HG02938 (cell line): ENCODE measurements around the gene FZD7.

Experiments
- ATAC-seq: cut with Tn5 transposase; IDR thresholded peaks from one replicate; pipeline ENCODE4 v1.9.1; 2021; ENCODE audit warnings: mild to moderate bottlenecking, moderate library complexity; ENCODE audit not compliant: unreplicated experiment

Gene FZD7

GRCh38 chr2:202033317-202034248 is at the start of gene FZD7:
TSS of gene FZD7 (plus strand) at chr2:202033855. CDS start at chr2:202034648, 793 bp downstream.
- peak; percentile 64 for ATAC-seq

DNA sequence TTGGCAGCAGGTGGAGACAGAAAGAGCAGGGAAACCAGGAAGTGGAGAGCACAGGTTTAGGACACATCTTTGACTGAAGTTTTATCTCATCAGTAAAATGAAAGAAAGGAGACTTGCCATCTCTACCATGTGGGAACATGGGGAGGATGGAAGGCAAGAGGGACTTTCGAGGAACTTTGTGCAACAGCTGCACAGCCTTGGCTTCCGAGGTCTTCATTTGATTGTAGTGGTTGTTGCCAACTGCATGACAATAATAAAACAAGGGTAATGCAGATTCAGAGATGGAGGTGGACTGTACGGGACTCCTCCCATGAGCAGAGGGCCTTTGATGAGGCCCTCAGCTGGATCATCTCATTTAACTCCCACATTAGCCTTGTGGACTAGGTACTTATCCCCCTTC is 49.3 kb upstream of the FZD7 start:
- ATAC-seq = no peak

DNA sequence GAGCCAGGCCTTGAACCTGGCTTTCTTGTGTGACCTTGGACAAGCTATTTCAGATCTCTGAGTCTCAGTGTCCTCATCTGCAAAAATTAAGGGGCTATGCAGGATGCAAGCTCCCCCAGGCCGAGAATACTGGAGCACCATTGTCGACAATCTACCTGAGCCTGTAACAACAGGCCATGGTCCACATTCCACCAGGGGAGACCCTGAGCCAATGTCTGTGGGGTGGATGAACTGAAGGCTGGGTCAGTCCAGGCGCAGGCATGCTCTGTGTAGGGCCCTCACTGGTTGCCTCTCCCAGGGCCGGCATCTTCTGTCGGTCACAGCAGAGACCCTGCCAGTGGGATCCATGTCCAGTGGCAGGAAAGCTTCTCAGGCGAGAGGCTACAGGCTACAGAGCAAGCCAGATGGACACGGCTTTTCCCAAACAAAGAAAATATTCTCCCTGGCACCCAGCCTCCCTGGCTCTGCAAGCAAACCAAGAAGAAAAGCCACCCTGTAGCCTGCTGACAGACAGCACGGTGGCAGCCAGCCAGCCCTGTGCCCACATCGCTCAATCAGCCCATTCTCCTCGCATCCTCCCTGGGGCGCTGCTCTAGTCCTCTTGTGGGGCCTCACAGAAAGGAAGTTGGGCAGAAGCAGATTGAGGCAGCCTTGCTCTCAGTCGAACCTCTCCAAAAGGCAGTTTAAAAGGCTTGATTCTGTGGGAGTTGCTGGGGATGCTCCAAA is 48.7 kb upstream of the FZD7 start:
- no peak for ATAC-seq

DNA sequence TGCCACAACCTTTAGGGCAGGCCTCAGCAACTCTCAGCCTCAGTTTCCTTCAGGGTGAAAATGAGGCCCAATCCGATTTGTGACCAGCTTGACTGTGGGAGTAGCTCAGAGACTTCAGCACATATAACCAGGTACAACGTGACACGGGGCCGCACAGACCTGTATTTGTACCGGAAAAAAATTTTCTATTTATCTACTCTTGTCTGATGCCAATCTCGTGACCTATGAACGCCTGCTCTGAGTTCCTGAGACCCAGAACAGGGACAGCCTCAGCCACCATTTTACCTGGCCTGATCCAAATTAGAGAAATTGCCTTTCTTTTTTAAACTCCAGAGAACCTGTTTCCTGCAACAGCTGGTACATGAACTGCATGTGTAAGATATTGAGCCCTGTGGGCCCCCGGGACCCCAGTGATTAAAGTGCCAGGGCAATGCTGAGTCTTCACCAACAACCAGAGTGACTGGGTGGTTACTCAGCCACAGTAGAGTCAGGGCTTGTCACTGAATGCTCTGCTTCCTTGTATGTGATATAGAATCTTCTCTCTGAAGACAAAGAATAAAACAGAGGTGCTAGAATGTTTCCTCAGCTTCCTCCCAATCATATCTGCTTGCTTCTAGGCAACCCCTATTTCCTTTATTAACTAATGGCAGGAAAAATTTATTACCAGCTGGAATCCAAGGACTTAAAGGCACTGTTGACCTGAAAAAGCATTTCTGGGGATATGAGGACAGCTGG is 47.8 kb upstream of the FZD7 start:
- ATAC-seq = no peak

GRCh38 chr2:201986463-201986735 is 47.3 kb upstream of the FZD7 start:
- ATAC-seq = no peak

DNA sequence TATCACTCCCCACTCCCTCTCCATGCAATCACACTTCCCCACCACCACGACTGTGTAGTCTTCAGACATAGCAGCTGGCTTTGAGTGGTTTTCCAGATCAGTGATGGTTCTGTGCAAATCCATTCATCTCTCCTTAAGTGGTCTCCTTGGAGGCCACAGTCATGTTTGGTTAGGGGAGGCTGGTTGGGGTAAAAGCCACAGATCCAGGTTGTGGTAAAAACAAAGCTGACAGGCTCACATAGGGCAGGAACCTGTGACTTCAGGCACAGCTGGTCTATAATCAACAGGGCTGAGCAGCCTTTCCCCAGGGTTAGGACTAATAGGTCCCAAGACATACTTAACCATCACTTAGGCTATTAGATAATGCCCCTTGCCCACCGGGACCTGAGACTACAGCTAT is 46.2 kb upstream of the FZD7 start:
- ATAC-seq = no peak

- no peak for ATAC-seq
Observed at GRCh38 chr2:201990069-201990468, 43.6 kb upstream of the FZD7 start.

- ATAC-seq = no peak
Observed at GRCh38 chr2:201992960-201993359, 40.7 kb upstream of the FZD7 start.

- no peak for ATAC-seq
Observed at GRCh38 chr2:201994973-201995638, 38.5 kb upstream of the FZD7 start.

GRCh38 chr2:201996006-201996405 is 37.6 kb upstream of the FZD7 start:
- ATAC-seq = no peak

GRCh38 chr2:201996679-201997314 is 36.9 kb upstream of the FZD7 start:
- ATAC-seq = no peak

DNA sequence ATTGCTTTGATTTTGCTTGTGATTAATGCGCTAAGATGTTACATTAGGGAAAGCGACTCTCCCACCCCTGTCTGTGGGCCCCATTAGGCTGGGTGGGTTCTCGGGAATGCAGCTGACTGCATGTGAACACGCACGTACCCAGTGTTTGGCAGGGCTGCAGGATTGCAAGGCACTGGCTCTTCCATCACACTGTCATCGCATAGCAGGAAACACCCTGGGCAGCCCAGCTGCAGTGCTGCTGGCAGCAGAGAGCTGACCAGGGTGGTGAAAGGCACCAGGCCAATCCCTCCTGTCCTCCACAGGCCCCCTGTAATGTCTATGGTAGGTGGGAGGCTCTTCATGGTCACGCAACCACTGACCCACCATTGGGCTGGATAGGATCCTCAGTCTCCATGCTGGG is 34.4 kb upstream of the FZD7 start:
- no peak for ATAC-seq

- ATAC-seq = no peak
Observed at GRCh38 chr2:202001826-202002225, 31.8 kb upstream of the FZD7 start.

DNA sequence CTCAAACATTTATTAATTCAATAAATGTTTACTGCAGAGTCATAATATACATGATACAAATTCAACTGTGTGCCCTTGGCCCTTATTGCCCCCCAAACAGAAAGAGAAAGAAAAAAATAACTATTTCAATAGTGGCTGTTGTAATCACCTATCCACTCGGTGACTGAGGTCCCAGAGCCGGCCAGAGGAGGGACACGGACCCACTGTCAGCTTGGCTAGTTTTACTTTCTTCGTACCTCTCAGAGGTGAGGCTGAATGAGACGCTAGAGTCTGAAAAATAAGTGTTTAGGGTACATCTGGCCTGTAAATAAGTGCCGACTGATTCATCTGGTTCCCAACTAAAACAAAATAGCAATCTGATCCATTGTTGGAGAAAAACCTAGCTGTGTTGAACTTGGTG is 31.3 kb upstream of the FZD7 start:
- no peak for ATAC-seq

GRCh38 chr2:202005272-202005887 is 28.3 kb upstream of the FZD7 start:
- peak; percentile 59 for ATAC-seq

GRCh38 chr2:202006301-202006700 is 27.4 kb upstream of the FZD7 start:
- no peak for ATAC-seq

DNA sequence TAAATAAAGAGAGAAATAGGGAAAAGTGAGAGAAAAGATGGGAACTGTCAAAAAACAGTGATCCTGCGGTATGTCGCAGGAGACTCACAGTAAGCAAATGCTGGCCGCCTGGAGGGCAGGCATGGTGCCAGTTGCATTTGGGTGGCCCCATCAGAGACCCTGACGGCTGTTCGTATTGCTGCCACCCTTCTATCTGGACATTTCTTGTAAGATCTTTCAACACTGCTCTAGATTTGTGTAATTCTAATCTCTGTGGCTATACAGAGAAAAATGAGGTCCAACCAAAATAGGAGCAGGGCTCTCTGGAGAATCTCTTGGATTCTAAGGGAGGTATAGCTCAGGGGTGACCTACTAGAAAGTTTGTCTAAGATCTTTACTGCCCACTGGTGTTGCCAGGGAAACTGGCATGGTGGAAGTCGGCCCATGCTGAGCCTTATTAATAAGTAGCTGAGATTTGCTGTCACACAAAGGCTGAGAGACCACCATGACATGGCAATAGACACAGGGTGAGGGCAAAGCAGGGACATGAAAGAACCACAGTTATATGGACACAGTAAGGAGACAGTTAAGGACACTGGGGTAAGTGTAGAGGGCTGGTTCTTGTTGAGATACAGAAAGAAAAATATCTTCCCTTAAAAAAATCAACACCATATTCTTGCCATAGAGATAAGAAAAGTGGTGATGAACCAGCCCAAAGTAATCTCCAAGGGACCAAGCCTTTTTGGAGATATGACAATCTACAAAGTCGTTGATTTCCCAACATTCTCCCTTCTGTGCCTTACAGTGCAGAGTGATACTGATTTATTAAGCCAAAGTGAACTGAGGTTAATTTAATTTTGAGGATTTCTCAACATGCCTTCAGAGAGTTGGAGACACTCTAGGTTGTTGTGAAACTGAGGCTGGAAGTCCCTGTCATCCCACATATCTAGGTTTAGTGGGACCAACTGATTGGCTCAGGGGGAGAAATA is 26.4 kb upstream of the FZD7 start:
- ATAC-seq = no peak

GRCh38 chr2:202007983-202008354 is 25.7 kb upstream of the FZD7 start:
- no peak for ATAC-seq

- no peak for ATAC-seq
Observed at GRCh38 chr2:202009019-202009481, 24.6 kb upstream of the FZD7 start.
